IMR-90 (cell line): ENCODE measurements around the gene TENT5C.

Experiments used
- CTCF ChIP-seq: conservative IDR thresholded peaks from 2 replicates; pipeline ENCODE4 v1.5.1; 2012; ENCODE audit warnings: mild to moderate bottlenecking, low read depth, low read length, improper control_type of control experiment
- ELK1 ChIP-seq: fragments of 150-350 bp; IDR thresholded peaks from 2 replicates; pipeline ENCODE4 v1.6.1; 2016; ENCODE audit warnings: low read depth, mild to moderate bottlenecking, low read length, moderate library complexity, borderline replicate concordance
- FOS ChIP-seq: fragments of 150-350 bp; IDR thresholded peaks from 2 replicates; pipeline ENCODE4 v1.6.1; 2016; ENCODE audit warnings: low read depth, low read length
- MAZ ChIP-seq: IDR thresholded peaks from 2 replicates; pipeline ENCODE4 v1.6.1; 2012; ENCODE audit warnings: low read depth, mild to moderate bottlenecking, low read length, improper control_type of control experiment, moderate library complexity, borderline replicate concordance
- MXI1 ChIP-seq: IDR thresholded peaks from 2 replicates; pipeline ENCODE4 v1.6.1; 2012; ENCODE audit warnings: low read depth, mild to moderate bottlenecking, low read length, moderate library complexity, borderline replicate concordance
- POLR2A ChIP-seq: IDR thresholded peaks from 2 replicates; pipeline ENCODE4 v1.6.1; 2012; ENCODE audit warnings: mild to moderate bottlenecking, low read depth, low read length
- RCOR1 ChIP-seq: IDR thresholded peaks from 2 replicates; pipeline ENCODE4 v1.6.1; 2012; ENCODE audit warnings: mild to moderate bottlenecking, low read length, improper control_type of control experiment; ENCODE audit not compliant: insufficient replicate concordance
- SMC3 ChIP-seq: fragments of 150-350 bp; IDR thresholded peaks from 2 replicates; pipeline ENCODE4 v1.6.1; 2016; ENCODE audit warnings: low read depth, mild to moderate bottlenecking, antibody characterized with exemption, low read length, moderate library complexity

GRCh38 chr1:117575586-117576225 is 30.1 kb upstream of the TENT5C start:
- no peak for TF ChIP-seq RCOR1
- TF ChIP-seq ELK1 = no peak
- no peak for TF ChIP-seq CTCF
- TF ChIP-seq MXI1 = no peak
- TF ChIP-seq SMC3 = no peak
- no peak for TF ChIP-seq POLR2A
- no peak for TF ChIP-seq MAZ
- TF ChIP-seq FOS = no peak
